Testis (tissue), 2 donors: ENCODE results near the gene IP6K1.

Experiments
- POLR2A ChIP-seq: fragments of 450-650 bp; IDR thresholded peaks from one replicate; pipeline ENCODE4 v1.6.1; 2017; ENCODE audit warnings: antibody characterized with exemption, mild to moderate bottlenecking, moderate library complexity
- TF ChIP-seq, protein P1 (sequence below), 3 experiments: fragments of 450-650 bp in 2 of 3; fragments of 200-600 bp in 1 of 3; sonication (generic) in 1 of 3; IDR thresholded peaks; one replicate each; pipeline ENCODE4 v1.5.1; 2016 to 2019; ENCODE audit warnings: antibody characterized with exemption in 3 of 3, mild to moderate bottlenecking in 2 of 3, moderate library complexity in 1 of 3

GRCh38 chr3:49792371-49793150 is 6.2 kb upstream of the IP6K1 start:
- TF ChIP-seq, protein P1, sequence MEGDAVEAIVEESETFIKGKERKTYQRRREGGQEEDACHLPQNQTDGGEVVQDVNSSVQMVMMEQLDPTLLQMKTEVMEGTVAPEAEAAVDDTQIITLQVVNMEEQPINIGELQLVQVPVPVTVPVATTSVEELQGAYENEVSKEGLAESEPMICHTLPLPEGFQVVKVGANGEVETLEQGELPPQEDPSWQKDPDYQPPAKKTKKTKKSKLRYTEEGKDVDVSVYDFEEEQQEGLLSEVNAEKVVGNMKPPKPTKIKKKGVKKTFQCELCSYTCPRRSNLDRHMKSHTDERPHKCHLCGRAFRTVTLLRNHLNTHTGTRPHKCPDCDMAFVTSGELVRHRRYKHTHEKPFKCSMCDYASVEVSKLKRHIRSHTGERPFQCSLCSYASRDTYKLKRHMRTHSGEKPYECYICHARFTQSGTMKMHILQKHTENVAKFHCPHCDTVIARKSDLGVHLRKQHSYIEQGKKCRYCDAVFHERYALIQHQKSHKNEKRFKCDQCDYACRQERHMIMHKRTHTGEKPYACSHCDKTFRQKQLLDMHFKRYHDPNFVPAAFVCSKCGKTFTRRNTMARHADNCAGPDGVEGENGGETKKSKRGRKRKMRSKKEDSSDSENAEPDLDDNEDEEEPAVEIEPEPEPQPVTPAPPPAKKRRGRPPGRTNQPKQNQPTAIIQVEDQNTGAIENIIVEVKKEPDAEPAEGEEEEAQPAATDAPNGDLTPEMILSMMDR (IDR thresholded peaks at IDR 0.05), result no peak
- TF ChIP-seq POLR2A, result no peak
